Upper lobe of left lung (tissue), 6 donors: Measurements from ENCODE around the gene EWSR1. TPM values are rescaled to one million over a fixed set of nuclear protein-coding genes. Genes with fewer than 3 reads are reported as not detected.

Experiments
- ATAC-seq, 2 donors: fragments of 200-7000 bp; cut with Tn5 transposase; one replicate each; pipeline ENCODE4 v1.9.1; 2022; ENCODE audit warnings: mild to moderate bottlenecking in 2 of 2, moderate library complexity in 2 of 2; ENCODE audit not compliant: low FRiP score in 2 of 2
- DNase-seq, 2 donors: peaks; one replicate each; pipeline ENCODE4 v3.0.0-alpha.2; 2019 to 2020
- H3K27ac ChIP-seq, 4 donors: fragments of 200-600 bp; sonication (generic); one replicate each; pipeline ENCODE4 v1.5.1; 2016 to 2019
- H3K27me3 ChIP-seq, 4 donors: fragments of 200-600 bp; sonication (generic); one replicate each; pipeline ENCODE4 v1.5.1; 2017 to 2019
- H3K36me3 ChIP-seq, 4 donors: fragments of 200-600 bp; sonication (generic); one replicate each; pipeline ENCODE4 v1.5.1; 2016 to 2019
- H3K4me1 ChIP-seq, 4 donors: fragments of 200-600 bp; sonication (generic); one replicate each; pipeline ENCODE4 v1.5.1; 2018 to 2019
- H3K4me3 ChIP-seq, 4 donors: fragments of 200-600 bp; sonication (generic); one replicate each; pipeline ENCODE4 v1.5.1; 2017 to 2019; ENCODE audit warnings: mild to moderate bottlenecking in 2 of 4, moderate library complexity in 1 of 4
- H3K9me3 ChIP-seq, 4 donors: fragments of 200-600 bp; sonication (generic); one replicate each; pipeline ENCODE4 v1.5.1; 2018 to 2019
- EP300 ChIP-seq, 4 donors: sonication (generic); formaldehyde crosslinking; IDR thresholded peaks; one replicate each; pipeline ENCODE4 v1.5.1; 2017; ENCODE audit warnings: antibody characterized with exemption in 4 of 4, control low read depth in 2 of 4
- POLR2A ChIP-seq, 4 donors: fragments of 450-650 bp; IDR thresholded peaks; one replicate each; pipeline ENCODE4 v1.5.1; 2016 to 2017; ENCODE audit warnings: antibody characterized with exemption in 4 of 4, mild to moderate bottlenecking in 2 of 4
- POLR2AphosphoS5 ChIP-seq, 2 donors: sonication (generic); formaldehyde crosslinking; IDR thresholded peaks; one replicate each; pipeline ENCODE4 v1.5.1; 2017; ENCODE audit warnings: antibody characterized with exemption in 2 of 2
- WGBS, 2 donors: methylation state at CpG; one replicate each; pipeline ENCODE4 v1.1.5; 2017 to 2018; 5-methylcytosine and 5-hydroxymethylcytosine counted together
- total RNA-seq, 6 donors: library from RNA; depleted of rRNA in 4 of 6; stranded (reverse); fragments of >200 nt in 4 of 6; gene quantifications; one replicate each; pipeline versions ENCODE4 v1.1.0 to v1.2.1, GENCODE V29; 2016 to 2021
- TF ChIP-seq, protein P1 (sequence below), 6 experiments: fragments of 450-650 bp in 4 of 6; fragments of 200-600 bp in 2 of 6; sonication (generic) in 2 of 6; IDR thresholded peaks; one replicate each; pipeline ENCODE4 v1.5.1; 2016 to 2019; ENCODE audit warnings: antibody characterized with exemption in 6 of 6
- donor health status: DM: no; HTN: no; CAD: no; lungs with moderate emphysema.
- donor health status: DM: no; HTN: yes; CAD: no; lungs with severe emphysema.

Gene EWSR1
- total RNA-seq, 6 donors from 2014 or later, result 156 to 293 (median 183) TPM

GRCh38 chr22:29329581-29329980, 61.5 kb downstream of the EWSR1 start:
- H3K27ac ChIP-seq, result no peak overlapping the region
- no peaks in the 10 kb centered on the region for H3K9me3 ChIP-seq
- no peaks in the 10 kb centered on the region for H3K27me3 ChIP-seq
- H3K36me3 ChIP-seq, result peaks cover 7 to 83% (median 73%) of the 10 kb centered on the region in 4 donors
- H3K4me3 ChIP-seq, result no peak overlapping the region
- ATAC-seq, result no peak
- TF ChIP-seq EP300 (IDR thresholded peaks at IDR 0.05), result no peak
- 88 to 97% methylated on average over 7 to 11 of the region's 11 CpGs for WGBS, 2 donors
- DNase-seq, result no peak
- no peaks in the 10 kb centered on the region for H3K4me1 ChIP-seq

DNA sequence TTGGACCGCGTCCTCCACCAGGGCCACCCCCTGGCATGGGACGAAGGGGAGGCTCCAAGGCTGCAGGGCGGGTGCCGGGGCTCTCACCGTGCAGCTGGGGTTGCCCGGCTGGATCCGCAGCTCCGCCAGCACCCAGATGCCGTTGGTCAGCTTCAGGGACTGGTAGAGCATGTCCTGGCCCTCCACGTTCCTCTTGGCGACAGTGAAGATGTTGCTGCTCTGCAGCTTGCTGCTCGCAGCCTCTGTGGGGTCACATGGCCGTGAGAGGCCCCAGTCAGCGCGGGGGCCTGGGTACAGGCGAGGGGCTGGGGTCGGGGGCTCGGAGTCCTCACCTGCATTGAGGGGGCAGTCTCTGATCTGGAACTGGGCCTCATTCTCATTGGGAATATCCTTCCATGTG, 62.2 kb downstream of the EWSR1 start:
- H3K36me3 ChIP-seq, result peaks cover 7 to 90% (median 80%) of the 10 kb centered on the region in 4 donors
- TF ChIP-seq POLR2AphosphoS5 (IDR thresholded peaks at IDR 0.05), result no peak
- TF ChIP-seq POLR2A (IDR thresholded peaks at IDR 0.05), result no peak
- TF ChIP-seq, protein P1, sequence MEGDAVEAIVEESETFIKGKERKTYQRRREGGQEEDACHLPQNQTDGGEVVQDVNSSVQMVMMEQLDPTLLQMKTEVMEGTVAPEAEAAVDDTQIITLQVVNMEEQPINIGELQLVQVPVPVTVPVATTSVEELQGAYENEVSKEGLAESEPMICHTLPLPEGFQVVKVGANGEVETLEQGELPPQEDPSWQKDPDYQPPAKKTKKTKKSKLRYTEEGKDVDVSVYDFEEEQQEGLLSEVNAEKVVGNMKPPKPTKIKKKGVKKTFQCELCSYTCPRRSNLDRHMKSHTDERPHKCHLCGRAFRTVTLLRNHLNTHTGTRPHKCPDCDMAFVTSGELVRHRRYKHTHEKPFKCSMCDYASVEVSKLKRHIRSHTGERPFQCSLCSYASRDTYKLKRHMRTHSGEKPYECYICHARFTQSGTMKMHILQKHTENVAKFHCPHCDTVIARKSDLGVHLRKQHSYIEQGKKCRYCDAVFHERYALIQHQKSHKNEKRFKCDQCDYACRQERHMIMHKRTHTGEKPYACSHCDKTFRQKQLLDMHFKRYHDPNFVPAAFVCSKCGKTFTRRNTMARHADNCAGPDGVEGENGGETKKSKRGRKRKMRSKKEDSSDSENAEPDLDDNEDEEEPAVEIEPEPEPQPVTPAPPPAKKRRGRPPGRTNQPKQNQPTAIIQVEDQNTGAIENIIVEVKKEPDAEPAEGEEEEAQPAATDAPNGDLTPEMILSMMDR (IDR thresholded peaks at IDR 0.05), result no peak
- no peak for TF ChIP-seq EP300 (IDR thresholded peaks at IDR 0.05)
- no peaks in the 10 kb centered on the region for H3K4me1 ChIP-seq
- H3K4me3 ChIP-seq, result no peak overlapping the region
- no peak overlapping the region for H3K27ac ChIP-seq
- no peaks in the 10 kb centered on the region for H3K9me3 ChIP-seq
- no peak for DNase-seq
- no peaks in the 10 kb centered on the region for H3K27me3 ChIP-seq
- ATAC-seq, result no peak
- WGBS, 2 donors, result 97% methylated on average over 18 of the region's 19 CpGs; no CpG with 5 or more reads in 1 of the 2 donors

- 54 to 75% methylated on average over 6 to 9 of the region's 9 CpGs for WGBS, 2 donors
- peaks cover 7 to 95% (median 83%) of the 10 kb centered on the region in 4 donors for H3K36me3 ChIP-seq
- DNase-seq (no peak), ATAC-seq (no peak)
- H3K9me3 ChIP-seq, result no peaks in the 10 kb centered on the region
- H3K4me1 ChIP-seq, result no peaks in the 10 kb centered on the region
- H3K4me3 ChIP-seq, result no peak overlapping the region
- no peaks in the 10 kb centered on the region for H3K27me3 ChIP-seq
- TF ChIP-seq, protein P1 (IDR thresholded peaks at IDR 0.05), result no peak
- no peak for TF ChIP-seq POLR2A (IDR thresholded peaks at IDR 0.05)
- no peak for TF ChIP-seq POLR2AphosphoS5 (IDR thresholded peaks at IDR 0.05)
- no peak for TF ChIP-seq EP300 (IDR thresholded peaks at IDR 0.05)
- no peak overlapping the region for H3K27ac ChIP-seq
These were observed 62.7 kb downstream of the EWSR1 start for GRCh38 chr22:29330753-29331152.

- Histone ChIP-seq H3K36me3 (peaks cover 8 to 99% (median 88%) of the 10 kb centered on the region in 4 donors), H3K27me3 (no peaks in the 10 kb centered on the region), H3K27ac (no peak overlapping the region), H3K4me3 (no peak overlapping the region), H3K4me1 (no peaks in the 10 kb centered on the region), H3K9me3 (no peaks in the 10 kb centered on the region)
- ATAC-seq (no peak), DNase-seq (no peak)
- 96 to 97% methylated on average over 4 to 8 of the region's 8 CpGs for WGBS, 2 donors
- TF ChIP-seq POLR2A (IDR thresholded peaks at IDR 0.05), result no peak
These were observed 63.1 kb downstream of the EWSR1 start for GRCh38 chr22:29331213-29331612.

- no peak for ATAC-seq
These were observed 63.7 kb downstream of the EWSR1 start for GRCh38 chr22:29331658-29332300.

More at GRCh38 chr22:29331658-29332300, 63.7 kb downstream of the EWSR1 start:
- Histone ChIP-seq H3K4me1 (no peaks in the 10 kb centered on the region), H3K27ac (no peak overlapping the region), H3K27me3 (no peaks in the 10 kb centered on the region), H3K9me3 (no peaks in the 10 kb centered on the region), H3K4me3 (no peak overlapping the region), H3K36me3 (peaks cover 10 to 99% (median 89%) of the 10 kb centered on the region in 4 donors)
- 84 to 90% methylated on average over 2 to 14 of the region's 14 CpGs for WGBS, 2 donors
- DNase-seq, result no peak
- TF ChIP-seq, protein P1 (IDR thresholded peaks at IDR 0.05), result no peak
- TF ChIP-seq POLR2A (IDR thresholded peaks at IDR 0.05) (no peak), POLR2AphosphoS5 (IDR thresholded peaks at IDR 0.05) (no peak), EP300 (IDR thresholded peaks at IDR 0.05) (no peak)
